Prostate gland (tissue), 2 donors: ENCODE measurements around the gene SRRM4. TPM values are rescaled to one million over a fixed set of nuclear protein-coding genes. Genes with fewer than 3 reads are reported as not detected.

Experiments
- DNase-seq: peaks from one replicate; pipeline ENCODE4 v3.0.0-alpha.2; 2019; ENCODE audit warnings: low spot score
- H3K27ac ChIP-seq, 2 donors: fragments of 200-600 bp; sonication (generic); 2 replicates each; pipeline ENCODE4 v1.5.1; 2017 to 2019
- H3K27me3 ChIP-seq: fragments of 200-600 bp; sonication (generic); replicated peaks from 2 replicates; pipeline ENCODE4 v1.5.1; 2019; ENCODE audit not compliant: insufficient read depth
- H3K36me3 ChIP-seq, 2 donors: fragments of 200-600 bp; sonication (generic); 1 replicate in 1 of 2; 2 replicates in 1 of 2; pipeline versions ENCODE4 v1.5.1 to v1.8.1; 2017 to 2019
- H3K4me1 ChIP-seq: fragments of 200-600 bp; sonication (generic); replicated peaks from 2 replicates; pipeline ENCODE4 v1.5.1; 2019
- H3K4me3 ChIP-seq, 2 donors: fragments of 200-600 bp; sonication (generic); 2 replicates each; pipeline ENCODE4 v1.5.1; 2017 to 2019
- H3K9me3 ChIP-seq: fragments of 200-600 bp; sonication (generic); 2 replicates; pipeline ENCODE4 v1.5.1; 2017
- CTCF ChIP-seq, 4 experiments: fragments of 200-600 bp in 2 of 4; fragments of 450-650 bp in 2 of 4; sonication (generic) in 2 of 4; IDR thresholded peaks; 1 replicate in 3 of 4; 2 replicates in 1 of 4; pipeline ENCODE4 v1.5.1; 2016 to 2019; ENCODE audit warnings: antibody characterized with exemption in 4 of 4, mild to moderate bottlenecking in 2 of 4, moderate library complexity in 2 of 4
- POLR2A ChIP-seq: fragments of 450-650 bp; IDR thresholded peaks from one replicate; pipeline ENCODE4 v1.6.1; 2016; ENCODE audit warnings: antibody characterized with exemption, mild to moderate bottlenecking
- POLR2AphosphoS5 ChIP-seq: sonication (generic); formaldehyde crosslinking; IDR thresholded peaks from one replicate; pipeline ENCODE4 v1.6.1; 2017; ENCODE audit warnings: antibody characterized with exemption
- WGBS: methylation state at CpG from one replicate; pipeline ENCODE4 v1.1.5; 2018; 5-methylcytosine and 5-hydroxymethylcytosine counted together
- intact Hi-C: fragments of 100-400 bp; cut with DNase I; formaldehyde crosslinking; loops from one replicate; pipeline ENCODE4 v1.14.2; 2022
- total RNA-seq, 2 donors: library from RNA; depleted of rRNA; stranded (reverse); fragments of >200 nt; gene quantifications; one replicate each; pipeline ENCODE4 v1.1.0, GENCODE V29; 2016

SRRM4 gene
- total RNA-seq, 2 donors from 2014 or later = 0.05 to 0.11 TPM

GRCh38 chr12:118959985-118960560, 21.3 kb upstream of the SRRM4 start:
- intact Hi-C loops = no loop called here
- TF ChIP-seq CTCF (IDR thresholded peaks at IDR 0.05) (no peak), POLR2AphosphoS5 (no peak), POLR2A (no peak)
- WGBS = 79% methylated on average over 2 of the region's 2 CpGs
- DNase-seq = no peak
- Histone ChIP-seq H3K4me1 (no peaks in the 10 kb centered on the region), H3K27me3 (no peaks in the 10 kb centered on the region), H3K36me3 (no peaks in the 10 kb centered on the region), H3K9me3 (no peaks in the 10 kb centered on the region), H3K4me3 (no peak overlapping the region), H3K27ac (no peak overlapping the region)

DNA sequence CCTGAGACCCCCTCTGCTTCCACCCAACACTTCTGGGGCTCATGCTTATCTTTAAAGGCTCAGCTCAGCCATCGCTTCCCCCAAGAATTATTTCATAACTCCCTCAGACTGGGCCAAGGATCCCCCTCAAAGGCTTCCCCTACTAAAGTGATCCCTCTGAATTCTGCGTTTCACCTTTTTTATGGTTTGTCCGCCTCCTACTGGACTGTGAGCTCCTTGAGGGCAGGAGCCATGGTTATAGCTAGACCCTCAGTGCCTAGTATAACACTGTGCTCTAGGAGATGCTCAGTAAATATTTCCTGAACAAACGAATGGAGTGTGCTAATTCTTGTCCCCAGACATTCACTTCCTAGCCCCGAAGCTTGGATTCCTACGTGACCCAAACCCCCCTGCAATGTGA, 20.5 kb upstream of the SRRM4 start:
- WGBS = 82% methylated on average over 6 of the region's 6 CpGs
- intact Hi-C loops = no loop called here
- Histone ChIP-seq H3K36me3 (no peaks in the 10 kb centered on the region), H3K4me3 (no peak overlapping the region), H3K27ac (no peak overlapping the region), H3K4me1 (no peaks in the 10 kb centered on the region), H3K27me3 (no peaks in the 10 kb centered on the region), H3K9me3 (no peaks in the 10 kb centered on the region)
- no peak for DNase-seq
- no peak for TF ChIP-seq POLR2A
- TF ChIP-seq POLR2AphosphoS5 = no peak
- no peak for TF ChIP-seq CTCF (IDR thresholded peaks at IDR 0.05)

DNA sequence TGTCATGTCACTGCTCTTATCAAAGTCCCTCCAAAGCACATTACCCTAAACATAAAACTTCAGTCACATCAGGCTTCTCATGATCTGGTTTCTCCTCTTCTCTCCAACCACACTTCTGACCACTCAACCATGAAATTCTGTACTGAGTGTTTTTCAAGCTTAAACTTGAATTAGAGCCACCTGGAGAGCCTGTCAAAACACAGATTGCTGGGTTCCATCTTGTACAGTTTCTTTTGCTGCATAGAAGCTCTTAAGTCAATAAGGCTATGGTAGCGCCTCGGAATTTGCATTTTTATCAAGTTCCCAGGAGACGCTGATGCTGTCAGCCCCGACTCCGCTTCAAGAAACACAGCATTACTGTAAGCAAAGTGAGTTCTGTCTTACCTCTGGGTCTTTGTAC, 16.4 kb upstream of the SRRM4 start:
- Histone ChIP-seq H3K9me3 (no peaks in the 10 kb centered on the region), H3K27ac (no peak overlapping the region), H3K36me3 (no peaks in the 10 kb centered on the region), H3K27me3 (no peaks in the 10 kb centered on the region), H3K4me1 (no peaks in the 10 kb centered on the region), H3K4me3 (no peak overlapping the region)
- WGBS = 78% methylated on average over 5 of the region's 5 CpGs
- TF ChIP-seq CTCF (IDR thresholded peaks at IDR 0.05) (no peak), POLR2AphosphoS5 (no peak), POLR2A (no peak)
- intact Hi-C loops = no loop called here
- DNase-seq = no peak

DNA sequence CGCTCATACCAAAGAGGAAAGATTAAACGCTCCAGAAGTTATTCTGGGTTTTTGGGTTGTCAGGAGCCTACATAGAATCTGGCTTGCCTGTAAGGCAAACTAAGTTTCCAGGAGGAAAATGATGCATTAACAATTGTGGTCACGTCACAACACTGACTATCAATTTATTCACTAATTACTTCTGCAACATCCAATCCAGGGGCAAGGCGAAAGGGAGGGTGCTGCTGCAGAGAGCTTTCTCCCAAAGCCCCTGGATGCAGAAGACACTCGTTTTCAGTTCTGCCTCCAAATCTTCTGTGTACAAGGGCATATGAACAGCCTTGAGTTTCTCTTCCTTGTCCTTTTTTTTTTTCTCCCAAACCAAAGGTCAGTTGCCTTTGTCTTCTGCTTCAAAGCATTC, 10.5 kb upstream of the SRRM4 start:
- Histone ChIP-seq H3K9me3 (no peaks in the 10 kb centered on the region), H3K4me1 (no peaks in the 10 kb centered on the region), H3K4me3 (no peak overlapping the region), H3K27ac (no peak overlapping the region), H3K36me3 (no peaks in the 10 kb centered on the region), H3K27me3 (no peaks in the 10 kb centered on the region)
- TF ChIP-seq CTCF (IDR thresholded peaks at IDR 0.05) = no peak
- no peak for TF ChIP-seq POLR2A
- no peak for TF ChIP-seq POLR2AphosphoS5
- no peak for DNase-seq
- WGBS = 59% methylated on average over 5 of the region's 5 CpGs
- intact Hi-C loops = no loop called here

GRCh38 chr12:118972982-118973381, 8.4 kb upstream of the SRRM4 start:
- DNase-seq = no peak
- TF ChIP-seq POLR2A = no peak
- TF ChIP-seq CTCF (IDR thresholded peaks at IDR 0.05) = no peak
- H3K9me3 ChIP-seq = no peaks in the 10 kb centered on the region
- 89% methylated on average over 2 of the region's 2 CpGs for WGBS
- no peak overlapping the region for H3K4me3 ChIP-seq
- intact Hi-C loops = no loop called here
- no peak overlapping the region for H3K27ac ChIP-seq
- H3K4me1 ChIP-seq = no peaks in the 10 kb centered on the region
- peaks cover 3% of the 10 kb centered on the region for H3K27me3 ChIP-seq
- H3K36me3 ChIP-seq = no peaks in the 10 kb centered on the region
